Mesenchymal stem cell (in vitro differentiated cells and primary cell): ENCODE results near the gene CLIP1.
"Not testable (repeated sequence)": the region's sequence is repeated elsewhere in the genome, so short reads cannot be mapped to it uniquely, and the experiment has no call there.

Experiments used
- DNase-seq: peaks from one replicate; pipeline ENCODE4 v3.0.0-alpha.2; 2013
- H2AFZ ChIP-seq: one replicate; pipeline ENCODE4 v1.6.1; 2013; ENCODE audit warnings: low read depth, mild to moderate bottlenecking, control low read depth, inconsistent platforms, low read length, moderate library complexity
- H2AK5ac ChIP-seq: 2 replicates; pipeline ENCODE4 v1.6.1; 2013; ENCODE audit warnings: low read length, moderate library complexity, mild to moderate bottlenecking, inconsistent platforms; ENCODE audit not compliant: severe bottlenecking
- H2BK120ac ChIP-seq: one replicate; pipeline ENCODE4 v1.6.1; 2013; ENCODE audit warnings: low read depth, mild to moderate bottlenecking, inconsistent platforms, low read length, moderate library complexity
- H2BK12ac ChIP-seq, 2 experiments: one replicate each; pipeline ENCODE4 v1.6.1; 2013; ENCODE audit warnings: inconsistent platforms in 2 of 2, low read length in 2 of 2, mild to moderate bottlenecking in 2 of 2, moderate library complexity in 2 of 2, control low read depth in 1 of 2
- H2BK15ac ChIP-seq: one replicate; pipeline ENCODE4 v1.6.1; 2013; ENCODE audit warnings: mild to moderate bottlenecking, low read depth, inconsistent platforms; ENCODE audit not compliant: poor library complexity, severe bottlenecking
- H2BK5ac ChIP-seq: 2 replicates; pipeline ENCODE4 v1.6.1; 2013; ENCODE audit warnings: low read depth, mild to moderate bottlenecking, low read length, control low read depth, inconsistent platforms; ENCODE audit not compliant: poor library complexity, severe bottlenecking
- H3K14ac ChIP-seq, 2 experiments: one replicate each; pipeline ENCODE4 v1.6.1; 2013; ENCODE audit warnings: inconsistent platforms in 2 of 2, low read length in 2 of 2, control low read depth in 1 of 2, mild to moderate bottlenecking in 1 of 2, moderate library complexity in 1 of 2
- H3K18ac ChIP-seq, 2 experiments: one replicate each; pipeline ENCODE4 v1.6.1; 2013; ENCODE audit warnings: inconsistent platforms in 2 of 2, low read length in 2 of 2, control low read depth in 1 of 2, low read depth in 1 of 2, mild to moderate bottlenecking in 1 of 2
- H3K23ac ChIP-seq, 2 experiments: one replicate each; pipeline ENCODE4 v1.6.1; 2013; ENCODE audit warnings: inconsistent platforms in 2 of 2, low read length in 2 of 2, mild to moderate bottlenecking in 2 of 2, moderate library complexity in 2 of 2, control low read depth in 1 of 2
- H3K27ac ChIP-seq: 2 replicates; pipeline ENCODE4 v1.5.1; 2013; ENCODE audit warnings: mild to moderate bottlenecking, moderate library complexity, low read length, control low read depth, inconsistent platforms; ENCODE audit not compliant: poor library complexity, severe bottlenecking
- H3K27me3 ChIP-seq, 2 experiments: 2 replicates each; pipeline versions ENCODE4 v1.6.1 to v1.7.0; 2013; ENCODE audit warnings: low read length in 2 of 2, mild to moderate bottlenecking in 2 of 2, moderate library complexity in 2 of 2, control low read depth in 1 of 2, inconsistent platforms in 1 of 2; ENCODE audit not compliant: control insufficient read depth in 1 of 2, insufficient read depth in 1 of 2
- H3K36me3 ChIP-seq, 2 experiments: 2 replicates each; pipeline versions ENCODE4 v1.6.1 to v1.7.0; 2013; ENCODE audit warnings: low read length in 2 of 2, control low read depth in 1 of 2, inconsistent platforms in 1 of 2, low read depth in 1 of 2, mild to moderate bottlenecking in 1 of 2; ENCODE audit not compliant: insufficient read depth in 2 of 2, control insufficient read depth in 1 of 2
- H3K4ac ChIP-seq, 2 experiments: one replicate each; pipeline ENCODE4 v1.6.1; 2013; ENCODE audit warnings: inconsistent platforms in 2 of 2, low read length in 2 of 2, mild to moderate bottlenecking in 2 of 2, moderate library complexity in 2 of 2, control low read depth in 1 of 2, low read depth in 1 of 2
- H3K4me1 ChIP-seq: 2 replicates; pipeline ENCODE4 v1.6.1; 2013; ENCODE audit warnings: low read depth, low read length, control low read depth; ENCODE audit not compliant: control insufficient read depth, insufficient read depth
- H3K4me2 ChIP-seq: 2 replicates; pipeline ENCODE4 v1.6.1; 2013; ENCODE audit warnings: low read length, mild to moderate bottlenecking, inconsistent platforms; ENCODE audit not compliant: poor library complexity, severe bottlenecking
- H3K4me3 ChIP-seq, 2 experiments: 2 replicates each; pipeline versions ENCODE4 v1.5.1 to v1.7.0; 2013; ENCODE audit warnings: low read length in 2 of 2, mild to moderate bottlenecking in 2 of 2, control low read depth in 1 of 2, low read depth in 1 of 2; ENCODE audit not compliant: insufficient read depth in 1 of 2
- H3K79me1 ChIP-seq: replicated peaks from 2 replicates; pipeline ENCODE4 v1.6.1; 2013; ENCODE audit warnings: mild to moderate bottlenecking, control low read depth, low read length, inconsistent platforms; ENCODE audit not compliant: poor library complexity, severe bottlenecking
- H3K9ac ChIP-seq: 2 replicates; pipeline ENCODE4 v1.7.0; 2013; ENCODE audit warnings: mild to moderate bottlenecking, low read length, moderate library complexity
- H3K9me3 ChIP-seq: 2 replicates; pipeline ENCODE4 v1.7.0; 2013; ENCODE audit warnings: mild to moderate bottlenecking, low read length; ENCODE audit not compliant: control insufficient read depth
- H4K8ac ChIP-seq: one replicate; pipeline ENCODE4 v1.6.1; 2013; ENCODE audit warnings: inconsistent platforms, mild to moderate bottlenecking, low read length, moderate library complexity
- H4K91ac ChIP-seq: one replicate; pipeline ENCODE4 v1.6.1; 2013; ENCODE audit warnings: mild to moderate bottlenecking, low read length, inconsistent platforms
- WGBS: methylation state at CpG from one replicate; pipeline ENCODE4 v1.1.7; 2013; ENCODE audit warnings: mixed read lengths; 5-methylcytosine and 5-hydroxymethylcytosine counted together

The CLIP1 gene

DNA sequence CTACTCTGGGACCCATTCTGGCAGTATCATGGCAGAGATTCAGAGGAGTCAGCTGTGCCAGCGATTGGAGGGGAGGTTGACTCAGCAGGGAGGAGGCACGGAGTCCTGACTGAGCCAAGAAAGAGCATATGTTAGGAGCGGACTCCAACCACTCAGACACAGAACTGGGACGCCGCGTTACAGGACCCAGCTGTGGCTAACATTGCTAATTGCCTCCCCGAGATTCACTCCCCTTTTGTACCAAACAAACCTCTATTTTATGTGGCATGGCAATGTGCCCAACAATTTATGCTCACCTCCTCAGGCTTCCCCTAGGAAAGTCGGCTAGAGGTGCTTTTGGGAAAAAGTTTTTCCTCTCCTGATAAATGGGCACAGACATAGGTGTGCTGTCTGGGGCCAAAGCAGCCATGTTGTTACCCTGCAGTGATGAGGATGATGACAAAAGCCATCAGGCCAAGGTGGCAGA, 15.2 kb upstream of the CLIP1 start:
- Histone ChIP-seq H4K8ac (no peak overlapping the region), H2BK12ac (no peak overlapping the region), H3K23ac (no peak overlapping the region), H2BK120ac (no peak overlapping the region), H3K9ac (peak overlapping the region; percentile 50), H2AFZ (no peak overlapping the region), H3K9me3 (no peaks in the 10 kb centered on the region), H3K4ac (no peak overlapping the region), H3K18ac (peak overlapping the region in 1 of 2 experiments; percentile 0), H3K36me3 (no peaks in the 10 kb centered on the region), H3K14ac (no peak overlapping the region), H3K4me3 (peak overlapping the region in 1 of 2 experiments; percentile 32), H2AK5ac (no peak overlapping the region), H4K91ac (no peak overlapping the region), H3K4me1 (no peaks in the 10 kb centered on the region), H2BK15ac (no peak overlapping the region), H3K79me1 (no peaks in the 10 kb centered on the region), H3K27me3 (no peaks in the 10 kb centered on the region), H3K4me2 (no peak overlapping the region), H3K27ac (no peak overlapping the region), H2BK5ac (no peak overlapping the region)
- no peak for DNase-seq
- WGBS: 91% methylated on average over 8 of the region's 8 CpGs

DNA sequence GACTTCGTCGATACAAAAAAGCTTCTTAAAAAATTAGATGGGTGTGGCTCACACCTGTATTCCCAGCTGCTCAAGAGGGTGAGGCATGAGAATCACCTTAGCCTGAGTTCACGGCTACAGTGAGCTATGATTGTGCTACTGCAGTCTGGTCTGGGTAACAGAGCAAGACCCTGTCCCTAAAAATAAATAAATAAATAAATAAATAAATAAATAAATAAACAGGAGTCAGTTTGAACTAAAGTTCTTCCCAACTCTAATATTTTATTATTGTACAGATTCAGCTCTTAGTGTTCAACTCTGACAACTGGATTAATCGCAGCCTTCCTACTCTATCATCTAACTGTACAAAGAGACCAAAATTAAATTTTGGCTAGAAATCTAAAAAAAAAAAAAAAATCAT, 12.7 kb upstream of the CLIP1 start:
- Histone ChIP-seq H2AK5ac (no peak overlapping the region), H3K27me3 (no peaks in the 10 kb centered on the region), H2BK12ac (no peak overlapping the region), H3K79me1 (no peaks in the 10 kb centered on the region), H3K23ac (no peak overlapping the region), H2BK120ac (no peak overlapping the region), H4K8ac (no peak overlapping the region), H3K9me3 (no peaks in the 10 kb centered on the region), H3K36me3 (no peaks in the 10 kb centered on the region), H2AFZ (no peak overlapping the region), H3K9ac (no peak overlapping the region), H2BK15ac (no peak overlapping the region), H3K27ac (no peak overlapping the region), H3K4me2 (no peak overlapping the region), H3K4ac (no peak overlapping the region), H2BK5ac (no peak overlapping the region), H3K14ac (no peak overlapping the region), H3K4me3 (no peak overlapping the region), H3K18ac (no peak overlapping the region), H3K4me1 (no peaks in the 10 kb centered on the region), H4K91ac (no peak overlapping the region)
- WGBS: 91% methylated on average over 3 of the region's 4 CpGs
- no peak for DNase-seq

DNA sequence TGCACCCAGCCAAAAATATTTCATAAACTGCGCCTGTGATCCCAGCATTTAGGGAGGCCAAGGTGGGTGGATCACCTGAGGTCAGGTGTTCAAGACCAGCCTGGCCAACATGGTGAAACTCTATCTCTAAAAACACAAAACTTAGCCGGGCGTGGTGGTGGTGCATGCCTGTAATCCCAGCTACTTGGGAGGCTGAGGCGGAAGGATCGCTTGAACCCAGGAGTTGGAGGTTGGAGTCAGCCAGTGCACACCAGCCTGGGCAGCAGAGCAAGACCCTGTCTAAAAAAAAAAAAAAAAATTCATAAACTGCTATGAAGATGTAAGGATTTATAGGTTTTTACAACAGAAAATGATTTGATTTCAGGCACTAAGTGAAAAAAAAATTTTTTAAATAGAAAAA, 6.6 kb upstream of the CLIP1 start:
- H3K18ac ChIP-seq, H2AFZ ChIP-seq, H3K27me3 ChIP-seq, H4K8ac ChIP-seq, H2BK12ac ChIP-seq, H3K4me1 ChIP-seq, H2BK5ac ChIP-seq, H2AK5ac ChIP-seq, H3K36me3 ChIP-seq, H3K27ac ChIP-seq, DNase-seq, H3K4me3 ChIP-seq, H2BK120ac ChIP-seq, H3K14ac ChIP-seq, H3K79me1 ChIP-seq, H3K4ac ChIP-seq, H2BK15ac ChIP-seq, H3K4me2 ChIP-seq, H3K23ac ChIP-seq, H3K9me3 ChIP-seq, H3K9ac ChIP-seq, H4K91ac ChIP-seq: not testable (repeated sequence)
- WGBS: 91% methylated on average over 5 of the region's 5 CpGs

DNA sequence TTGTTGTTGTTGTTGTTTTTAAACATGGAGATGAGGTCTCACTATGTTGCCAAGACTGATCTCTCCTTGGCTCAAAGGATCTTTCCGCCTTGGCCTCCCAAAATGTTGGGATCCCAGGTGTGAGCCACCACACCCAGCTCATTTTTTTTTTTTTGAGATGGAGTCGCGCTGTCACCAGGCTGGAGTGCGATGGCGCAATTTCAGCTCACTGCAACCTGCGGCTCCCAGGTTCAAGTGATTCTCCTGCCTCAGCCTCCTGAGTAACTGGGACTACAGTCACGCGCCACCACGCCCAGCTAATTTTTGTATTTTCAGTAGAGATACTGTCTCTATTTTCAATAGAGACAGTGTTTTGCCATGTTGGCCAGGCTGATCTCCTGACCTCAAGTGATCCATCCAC, 4.9 kb upstream of the CLIP1 start:
- no peak overlapping the region for H3K27ac ChIP-seq
- H2AFZ ChIP-seq: no peak overlapping the region
- no peak overlapping the region for H3K23ac ChIP-seq
- H3K14ac ChIP-seq: no peak overlapping the region
- peaks cover 4% of the 10 kb centered on the region for H3K79me1 ChIP-seq
- H3K4me1 ChIP-seq: peaks cover 4% of the 10 kb centered on the region
- H3K36me3 ChIP-seq: no peaks in the 10 kb centered on the region
- no peak overlapping the region for H3K4me2 ChIP-seq
- no peaks in the 10 kb centered on the region for H3K27me3 ChIP-seq
- H2BK5ac ChIP-seq: no peak overlapping the region
- H3K4me3 ChIP-seq: no peak overlapping the region
- H3K18ac ChIP-seq: no peak overlapping the region
- no peak overlapping the region for H2AK5ac ChIP-seq
- no peak overlapping the region for H4K8ac ChIP-seq
- H2BK120ac ChIP-seq: no peak overlapping the region
- 94% methylated on average over 6 of the region's 9 CpGs for WGBS
- H2BK15ac ChIP-seq: no peak overlapping the region
- H2BK12ac ChIP-seq: no peak overlapping the region
- no peaks in the 10 kb centered on the region for H3K9me3 ChIP-seq
- no peak overlapping the region for H4K91ac ChIP-seq
- H3K4ac ChIP-seq: no peak overlapping the region
- no peak overlapping the region for H3K9ac ChIP-seq
- no peak for DNase-seq
